ENCODE measurements around the gene MDFI.

Gene MDFI

DNA sequence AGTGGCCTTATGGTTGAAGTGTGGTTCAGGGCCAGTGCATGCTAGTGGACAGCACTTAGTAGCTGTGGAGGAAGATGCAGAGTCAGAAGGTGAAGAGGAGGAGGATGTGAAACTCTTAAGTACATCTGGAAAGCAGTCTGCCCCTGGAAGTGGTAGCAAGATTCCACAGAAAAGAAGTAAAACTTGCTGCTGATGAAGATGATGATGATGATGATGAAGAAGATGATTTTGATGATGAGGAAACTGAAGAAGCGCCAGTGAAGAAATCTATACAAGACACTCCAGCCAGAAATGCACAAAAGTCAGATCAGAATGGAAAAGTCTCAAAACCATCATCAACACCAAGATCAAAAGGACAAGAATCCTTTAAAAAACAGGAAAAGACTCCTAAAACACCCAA is 28.9 kb downstream of the MDFI start:
- DNase-seq (ENCODE audit: low read depth) = no peak
- TF ChIP-seq, protein P1, sequence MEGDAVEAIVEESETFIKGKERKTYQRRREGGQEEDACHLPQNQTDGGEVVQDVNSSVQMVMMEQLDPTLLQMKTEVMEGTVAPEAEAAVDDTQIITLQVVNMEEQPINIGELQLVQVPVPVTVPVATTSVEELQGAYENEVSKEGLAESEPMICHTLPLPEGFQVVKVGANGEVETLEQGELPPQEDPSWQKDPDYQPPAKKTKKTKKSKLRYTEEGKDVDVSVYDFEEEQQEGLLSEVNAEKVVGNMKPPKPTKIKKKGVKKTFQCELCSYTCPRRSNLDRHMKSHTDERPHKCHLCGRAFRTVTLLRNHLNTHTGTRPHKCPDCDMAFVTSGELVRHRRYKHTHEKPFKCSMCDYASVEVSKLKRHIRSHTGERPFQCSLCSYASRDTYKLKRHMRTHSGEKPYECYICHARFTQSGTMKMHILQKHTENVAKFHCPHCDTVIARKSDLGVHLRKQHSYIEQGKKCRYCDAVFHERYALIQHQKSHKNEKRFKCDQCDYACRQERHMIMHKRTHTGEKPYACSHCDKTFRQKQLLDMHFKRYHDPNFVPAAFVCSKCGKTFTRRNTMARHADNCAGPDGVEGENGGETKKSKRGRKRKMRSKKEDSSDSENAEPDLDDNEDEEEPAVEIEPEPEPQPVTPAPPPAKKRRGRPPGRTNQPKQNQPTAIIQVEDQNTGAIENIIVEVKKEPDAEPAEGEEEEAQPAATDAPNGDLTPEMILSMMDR (IDR thresholded peaks at IDR 0.05; ENCODE audit: insufficient read depth, low read depth, low read length, missing control alignments) = no peak
- no peak overlapping the region for H3K4me3 ChIP-seq (ENCODE audit: low read depth, low read length)

DNA sequence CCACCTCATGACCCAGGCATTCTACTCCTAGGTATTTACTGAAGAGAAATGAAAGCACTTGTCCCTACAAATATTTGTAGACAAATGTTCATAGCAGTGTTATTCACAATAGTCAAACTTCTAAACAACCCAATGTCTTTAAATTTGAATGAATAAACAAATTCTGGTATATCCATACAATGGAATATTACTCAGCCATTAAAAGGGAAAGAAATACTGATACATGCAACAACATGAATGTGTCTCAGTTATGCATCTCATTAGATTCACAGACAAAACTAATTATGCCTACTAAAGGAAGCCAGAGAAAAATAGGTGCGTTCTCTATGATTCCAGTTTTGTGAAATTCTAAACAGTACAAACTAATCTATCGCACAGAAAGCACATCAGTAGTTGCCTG is 30.7 kb downstream of the MDFI start:
- no peak overlapping the region for H3K4me3 ChIP-seq (ENCODE audit: low read depth, low read length)
- DNase-seq (ENCODE audit: low read depth) = no peak
- TF ChIP-seq, protein P1 (IDR thresholded peaks at IDR 0.05; ENCODE audit: insufficient read depth, low read depth, low read length, missing control alignments) = no peak

DNA sequence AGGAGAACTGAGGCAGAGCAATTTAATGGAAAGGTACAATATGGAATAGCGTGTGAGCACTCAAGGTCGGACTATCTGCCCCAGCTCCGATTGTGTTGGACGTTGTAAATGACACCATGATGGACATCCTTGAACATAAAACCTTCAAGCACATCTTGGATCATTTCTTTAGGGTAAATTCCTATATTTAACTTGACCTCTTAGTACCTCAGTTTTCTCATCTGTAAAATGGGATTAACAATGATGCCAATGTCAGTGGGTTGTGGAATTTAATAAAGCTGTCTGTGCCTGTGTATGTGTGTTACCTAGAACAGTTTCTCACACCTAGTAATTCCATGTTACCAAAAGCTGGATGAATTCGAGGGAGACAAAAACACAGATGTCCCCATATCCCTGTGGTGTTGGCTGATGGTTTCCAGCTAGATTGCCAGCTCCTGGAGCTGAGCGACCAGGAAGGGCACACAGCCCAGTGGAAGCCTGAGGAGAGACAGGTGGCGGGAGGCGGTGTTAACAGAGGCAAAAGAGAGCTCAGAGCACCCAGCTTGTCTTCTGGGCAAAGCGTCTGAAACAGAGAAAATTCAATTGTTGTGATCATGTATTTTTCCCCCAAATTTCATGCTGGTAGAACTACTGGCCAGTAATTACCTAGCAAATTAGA is 32.6 kb downstream of the MDFI start:
- TF ChIP-seq, protein P1 (IDR thresholded peaks at IDR 0.05; ENCODE audit: insufficient read depth, low read depth, low read length, missing control alignments) = no peak
- DNase-seq (ENCODE audit: low read depth) = no peak
- no peak overlapping the region for H3K4me3 ChIP-seq (ENCODE audit: low read depth, low read length)

DNA sequence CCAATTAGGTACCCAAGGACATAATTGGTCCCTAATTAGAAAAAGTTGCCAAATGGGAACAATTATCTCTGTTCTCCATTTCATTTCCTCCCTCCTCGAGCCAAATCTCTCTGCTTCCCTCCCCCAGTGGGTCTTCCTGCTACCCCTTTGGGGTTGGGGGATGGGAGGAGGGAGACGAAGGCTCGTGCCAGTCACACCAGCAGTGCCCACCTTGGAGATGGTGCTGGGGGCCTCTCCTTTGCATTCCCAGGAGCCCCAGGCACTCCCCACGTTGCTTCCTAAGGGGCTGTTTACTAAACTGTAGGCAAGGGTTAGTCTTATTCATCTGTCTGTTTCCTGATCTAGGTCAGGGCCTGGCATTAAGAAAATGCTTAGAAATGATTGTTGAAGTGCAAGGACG is 33.1 kb downstream of the MDFI start:
- TF ChIP-seq, protein P1 (IDR thresholded peaks at IDR 0.05; ENCODE audit: insufficient read depth, low read depth, low read length, missing control alignments) = no peak
- DNase-seq (ENCODE audit: low read depth) = no peak

DNA sequence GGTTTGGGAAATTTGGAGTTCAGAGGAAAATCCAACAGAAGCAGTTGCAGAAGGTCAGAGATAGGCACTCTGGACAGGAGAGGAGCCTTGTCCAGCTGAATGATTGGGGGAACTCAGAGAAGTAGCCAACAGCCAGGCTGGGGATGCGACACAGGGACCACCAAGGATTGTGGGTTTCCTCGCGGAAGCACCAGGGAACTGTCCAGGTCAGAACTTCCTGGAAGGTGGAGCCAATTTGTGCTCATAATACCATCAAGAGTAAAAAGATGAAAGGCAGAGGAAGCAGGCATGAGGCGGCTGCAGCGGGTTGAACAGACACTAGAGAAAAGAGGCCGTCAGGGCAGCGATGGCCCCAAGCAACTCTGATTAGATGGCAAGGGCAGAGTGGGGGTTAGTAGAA is 33.7 kb downstream of the MDFI start:
- TF ChIP-seq, protein P1 (IDR thresholded peaks at IDR 0.05; ENCODE audit: insufficient read depth, low read depth, low read length, missing control alignments) = no peak

More for the DNA sequence above, 33.1 kb downstream of the MDFI start:
- H3K4me3 ChIP-seq (ENCODE audit: low read depth, low read length) = no peak overlapping the region

DNA sequence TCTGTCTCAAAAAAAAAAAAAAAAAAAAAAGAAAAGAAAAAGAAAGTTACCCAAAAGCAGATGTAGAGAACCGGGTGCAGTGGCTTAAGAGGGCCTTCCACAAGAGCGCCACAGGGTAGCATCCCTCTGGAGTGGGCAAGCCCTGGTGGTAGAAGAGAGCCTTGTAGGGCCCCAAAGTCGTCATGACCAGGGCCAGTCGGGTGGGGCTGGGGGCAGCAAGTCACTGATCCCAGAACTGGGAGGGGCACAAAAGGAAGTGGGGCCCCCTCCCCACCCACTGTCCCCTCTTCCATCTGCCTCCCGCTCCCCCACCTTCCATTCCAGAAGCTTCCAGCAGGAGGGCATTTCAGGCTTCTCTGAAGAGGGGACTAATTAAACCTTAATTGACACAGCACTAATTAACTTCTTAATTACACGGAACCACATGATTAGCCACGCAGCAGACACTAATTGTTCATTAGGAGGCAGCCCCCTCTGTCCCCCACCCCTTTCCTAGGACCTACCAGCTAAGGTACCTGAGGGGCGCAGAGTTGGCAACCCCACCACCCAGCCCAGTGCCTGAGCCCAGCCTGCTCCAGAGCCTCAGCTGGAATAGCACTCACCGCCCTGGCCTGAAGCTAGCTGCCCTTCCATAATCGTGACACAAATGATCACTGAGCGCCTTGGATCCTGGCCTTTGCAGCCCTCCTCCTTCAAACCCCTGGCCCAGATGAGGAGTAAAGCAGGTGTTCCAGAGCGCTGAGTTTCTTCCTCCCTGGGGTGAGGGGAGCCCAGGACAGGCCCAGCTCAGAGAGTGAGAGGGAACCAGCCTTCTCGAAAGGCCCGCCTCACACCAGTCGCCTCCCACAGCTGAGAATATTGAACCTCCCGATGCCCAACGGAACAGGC is 34.8 kb downstream of the MDFI start:
- no peak for DNase-seq (ENCODE audit: low read depth)
- H3K4me3 ChIP-seq (ENCODE audit: low read depth, low read length) = no peak overlapping the region
- TF ChIP-seq, protein P1 (IDR thresholded peaks at IDR 0.05; ENCODE audit: insufficient read depth, low read depth, low read length, missing control alignments) = no peak

More for the DNA sequence above, 33.7 kb downstream of the MDFI start:
- H3K4me3 ChIP-seq (ENCODE audit: low read depth, low read length) = no peak overlapping the region
- no peak for DNase-seq (ENCODE audit: low read depth)

All from GM12865 (cell line).